Measurements from ENCODE around the gene AP5Z1.

The AP5Z1 gene

GRCh38 chr7:4818000-4818794, 42.8 kb downstream of the AP5Z1 start:
- H3K27me3 ChIP-seq (ENCODE audit: low read depth, low read length): no peaks in the 10 kb centered on the region
- H3K4me1 ChIP-seq (ENCODE audit: low read length): no peaks in the 10 kb centered on the region
- no peaks in the 10 kb centered on the region for H3K9me3 ChIP-seq (ENCODE audit: insufficient read depth, low read length)
- H3K27ac ChIP-seq (ENCODE audit: low read length): no peak overlapping the region
- H3K4me3 ChIP-seq (ENCODE audit: low read length): no peak overlapping the region
- H3K79me2 ChIP-seq (ENCODE audit: low read length): no peaks in the 10 kb centered on the region
- no peak overlapping the region for H3K4me2 ChIP-seq (ENCODE audit: low read length)
- no peak overlapping the region for H2AFZ ChIP-seq (ENCODE audit: low read depth, low read length)
- no peaks in the 10 kb centered on the region for H3K36me3 ChIP-seq (replicated peaks; ENCODE audit: low read depth, low read length)
- no peak for TF ChIP-seq CTCF (IDR thresholded peaks at IDR 0.05; ENCODE audit: low read depth, low read length)
- no peak for TF ChIP-seq EZH2phosphoT487 (IDR thresholded peaks at IDR 0.05; ENCODE audit: low read depth)
- no peaks in the 10 kb centered on the region for H4K20me1 ChIP-seq (ENCODE audit: insufficient read depth, low read length)
- H3K9ac ChIP-seq (ENCODE audit: low read length): no peak overlapping the region

GRCh38 chr7:4819560-4820404, 44.4 kb downstream of the AP5Z1 start:
- TF ChIP-seq CTCF (IDR thresholded peaks at IDR 0.05; ENCODE audit: low read depth, low read length) (no peak), EZH2phosphoT487 (IDR thresholded peaks at IDR 0.05; ENCODE audit: low read depth) (no peak)
- Histone ChIP-seq H3K79me2 (ENCODE audit: low read length) (no peaks in the 10 kb centered on the region), H3K9me3 (ENCODE audit: insufficient read depth, low read length) (no peaks in the 10 kb centered on the region), H4K20me1 (ENCODE audit: insufficient read depth, low read length) (no peaks in the 10 kb centered on the region), H3K4me2 (ENCODE audit: low read length) (no peak overlapping the region), H3K4me3 (ENCODE audit: low read length) (no peak overlapping the region), H3K27ac (ENCODE audit: low read length) (no peak overlapping the region), H3K9ac (ENCODE audit: low read length) (no peak overlapping the region), H3K27me3 (ENCODE audit: low read depth, low read length) (no peaks in the 10 kb centered on the region), H3K4me1 (ENCODE audit: low read length) (no peaks in the 10 kb centered on the region), H3K36me3 (replicated peaks; ENCODE audit: low read depth, low read length) (no peaks in the 10 kb centered on the region), H2AFZ (ENCODE audit: low read depth, low read length) (no peak overlapping the region)

- H3K27ac ChIP-seq (ENCODE audit: low read length): no peak overlapping the region
- no peak overlapping the region for H2AFZ ChIP-seq (ENCODE audit: low read depth, low read length)
- no peak for TF ChIP-seq EZH2phosphoT487 (IDR thresholded peaks at IDR 0.05; ENCODE audit: low read depth)
- no peak for TF ChIP-seq CTCF (IDR thresholded peaks at IDR 0.05; ENCODE audit: low read depth, low read length)
- no peaks in the 10 kb centered on the region for H4K20me1 ChIP-seq (ENCODE audit: insufficient read depth, low read length)
- no peaks in the 10 kb centered on the region for H3K9me3 ChIP-seq (ENCODE audit: insufficient read depth, low read length)
- H3K36me3 ChIP-seq (replicated peaks; ENCODE audit: low read depth, low read length): no peaks in the 10 kb centered on the region
- H3K4me3 ChIP-seq (ENCODE audit: low read length): no peak overlapping the region
- H3K79me2 ChIP-seq (ENCODE audit: low read length): no peaks in the 10 kb centered on the region
- H3K4me1 ChIP-seq (ENCODE audit: low read length): no peaks in the 10 kb centered on the region
- H3K4me2 ChIP-seq (ENCODE audit: low read length): no peak overlapping the region
- no peaks in the 10 kb centered on the region for H3K27me3 ChIP-seq (ENCODE audit: low read depth, low read length)
- H3K9ac ChIP-seq (ENCODE audit: low read length): no peak overlapping the region
These were observed 45.1 kb downstream of the AP5Z1 start for GRCh38 chr7:4820405-4820966.

GRCh38 chr7:4820967-4821471, 45.6 kb downstream of the AP5Z1 start:
- H3K36me3 ChIP-seq (replicated peaks; ENCODE audit: low read depth, low read length): no peaks in the 10 kb centered on the region
- TF ChIP-seq EZH2phosphoT487 (IDR thresholded peaks at IDR 0.05; ENCODE audit: low read depth) (no peak), CTCF (IDR thresholded peaks at IDR 0.05; ENCODE audit: low read depth, low read length) (no peak)
- H3K9ac ChIP-seq (ENCODE audit: low read length): no peak overlapping the region
- H3K79me2 ChIP-seq (ENCODE audit: low read length): no peaks in the 10 kb centered on the region
- no peak overlapping the region for H2AFZ ChIP-seq (ENCODE audit: low read depth, low read length)
- no peaks in the 10 kb centered on the region for H3K9me3 ChIP-seq (ENCODE audit: insufficient read depth, low read length)
- H3K27ac ChIP-seq (ENCODE audit: low read length): no peak overlapping the region
- no peak overlapping the region for H3K4me2 ChIP-seq (ENCODE audit: low read length)
- no peaks in the 10 kb centered on the region for H3K27me3 ChIP-seq (ENCODE audit: low read depth, low read length)
- H3K4me1 ChIP-seq (ENCODE audit: low read length): no peaks in the 10 kb centered on the region
- H4K20me1 ChIP-seq (ENCODE audit: insufficient read depth, low read length): no peaks in the 10 kb centered on the region
- no peak overlapping the region for H3K4me3 ChIP-seq (ENCODE audit: low read length)
